Ovary (tissue), 3 donors: ENCODE data around the gene RASA3.

Experiments used
- EP300 ChIP-seq: sonication (generic); formaldehyde crosslinking; IDR thresholded peaks from one replicate; pipeline ENCODE4 v1.6.1; 2017; ENCODE audit warnings: antibody characterized with exemption
- POLR2A ChIP-seq: fragments of 450-650 bp; IDR thresholded peaks from one replicate; pipeline ENCODE4 v1.6.1; 2017; ENCODE audit warnings: antibody characterized with exemption, mild to moderate bottlenecking, moderate library complexity
- TF ChIP-seq, protein P1 (sequence below), 3 donors: fragments of 450-650 bp in 2 of 3; fragments of 200-600 bp in 1 of 3; IDR thresholded peaks; one replicate each; pipeline versions ENCODE4 v1.5.1 to v1.8.0; 2016 to 2022; ENCODE audit warnings: antibody characterized with exemption in 3 of 3, mild to moderate bottlenecking in 1 of 3
- donor health status: DM: no; HTN: no; CAD: no.

DNA sequence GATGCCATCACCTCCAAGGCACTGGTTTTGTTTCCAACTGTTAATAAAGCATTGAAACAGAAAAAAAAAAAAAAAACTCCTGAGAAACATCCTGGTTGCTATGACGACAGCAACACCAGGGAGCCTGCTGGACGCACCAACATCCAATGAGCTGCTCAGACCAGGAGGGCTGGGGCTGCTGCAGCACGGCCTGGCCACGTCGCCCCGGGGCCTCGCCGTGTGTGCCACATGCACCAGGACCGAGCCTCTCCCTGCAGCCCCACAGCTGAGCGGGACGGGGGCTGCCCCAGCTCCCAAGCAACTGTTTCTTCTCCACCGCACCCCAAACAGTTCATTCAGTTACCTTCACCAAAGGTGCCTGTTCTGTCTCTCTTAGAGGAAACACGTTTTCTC is 54.5 kb downstream of the RASA3 start:
- TF ChIP-seq, protein P1, sequence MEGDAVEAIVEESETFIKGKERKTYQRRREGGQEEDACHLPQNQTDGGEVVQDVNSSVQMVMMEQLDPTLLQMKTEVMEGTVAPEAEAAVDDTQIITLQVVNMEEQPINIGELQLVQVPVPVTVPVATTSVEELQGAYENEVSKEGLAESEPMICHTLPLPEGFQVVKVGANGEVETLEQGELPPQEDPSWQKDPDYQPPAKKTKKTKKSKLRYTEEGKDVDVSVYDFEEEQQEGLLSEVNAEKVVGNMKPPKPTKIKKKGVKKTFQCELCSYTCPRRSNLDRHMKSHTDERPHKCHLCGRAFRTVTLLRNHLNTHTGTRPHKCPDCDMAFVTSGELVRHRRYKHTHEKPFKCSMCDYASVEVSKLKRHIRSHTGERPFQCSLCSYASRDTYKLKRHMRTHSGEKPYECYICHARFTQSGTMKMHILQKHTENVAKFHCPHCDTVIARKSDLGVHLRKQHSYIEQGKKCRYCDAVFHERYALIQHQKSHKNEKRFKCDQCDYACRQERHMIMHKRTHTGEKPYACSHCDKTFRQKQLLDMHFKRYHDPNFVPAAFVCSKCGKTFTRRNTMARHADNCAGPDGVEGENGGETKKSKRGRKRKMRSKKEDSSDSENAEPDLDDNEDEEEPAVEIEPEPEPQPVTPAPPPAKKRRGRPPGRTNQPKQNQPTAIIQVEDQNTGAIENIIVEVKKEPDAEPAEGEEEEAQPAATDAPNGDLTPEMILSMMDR (IDR thresholded peaks at IDR 0.05): no peak
- TF ChIP-seq POLR2A (no peak), EP300 (no peak)
